Omental fat pad (tissue), 4 donors: ENCODE data around the gene TEC. TPM values are rescaled to one million over a fixed set of nuclear protein-coding genes. Genes with fewer than 3 reads are reported as not detected.
A peak's percentile ranks its signal among the peaks of the same experiment; 100 is the strongest.

Experiments
- ATAC-seq: fragments of 150-250 bp; one replicate; pipeline ENCODE4 v1.9.1; 2016; ENCODE audit warnings: mild to moderate bottlenecking, moderate library complexity; ENCODE audit not compliant: low FRiP score
- DNase-seq: peaks from one replicate; pipeline ENCODE4 v3.0.0-alpha.2; 2019; ENCODE audit warnings: low spot score
- total RNA-seq, 4 donors: library from RNA; depleted of rRNA; stranded (reverse); fragments of >200 nt; gene quantifications; one replicate each; pipeline ENCODE4 v1.1.0, GENCODE V29; 2016
- TF ChIP-seq, protein P1 (sequence below), 3 donors: fragments of 450-650 bp; IDR thresholded peaks; one replicate each; pipeline ENCODE4 v1.5.1; 2016 to 2017; ENCODE audit warnings: antibody characterized with exemption in 3 of 3, mild to moderate bottlenecking in 3 of 3, moderate library complexity in 2 of 3

The TEC gene
- total RNA-seq, 4 donors from 2014 or later, result 2.6 to 4.8 (median 3.9) TPM

DNA sequence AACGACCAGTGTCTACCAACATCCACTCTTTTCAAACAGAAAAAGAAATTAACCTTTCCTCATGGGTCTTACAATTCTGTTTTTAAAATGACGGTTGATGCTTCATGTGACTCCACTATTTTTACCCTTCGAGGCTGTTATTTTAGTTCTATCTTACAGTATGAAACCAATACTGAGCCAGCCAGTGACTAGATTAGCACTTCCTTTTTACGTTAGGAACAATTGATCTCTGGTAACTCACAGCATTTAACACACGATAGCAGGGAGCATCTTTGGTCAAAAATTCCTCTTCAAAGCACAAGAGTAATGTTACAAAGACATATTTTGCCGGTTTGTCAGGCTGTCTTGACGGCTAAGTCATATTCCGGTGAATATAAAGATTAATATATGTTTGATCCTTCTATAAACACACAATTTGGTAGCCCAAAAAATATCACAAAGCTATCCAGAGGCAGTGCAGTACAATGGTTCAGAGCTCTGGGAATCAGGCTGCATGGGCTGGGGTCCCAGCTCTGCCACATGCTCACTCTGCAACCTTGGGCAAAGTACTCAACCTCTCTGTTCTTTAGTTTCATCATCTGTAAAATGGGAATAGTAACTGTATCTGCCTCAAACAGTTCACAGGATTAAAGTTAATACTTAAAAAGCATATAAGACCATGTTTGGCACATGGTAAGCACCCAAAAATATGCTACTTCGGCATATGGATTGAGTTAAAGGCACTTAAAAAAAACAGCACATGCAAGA lies 72.7 kb downstream of the TEC start:
- ATAC-seq (no peak), DNase-seq (no peak)
- TF ChIP-seq, protein P1, sequence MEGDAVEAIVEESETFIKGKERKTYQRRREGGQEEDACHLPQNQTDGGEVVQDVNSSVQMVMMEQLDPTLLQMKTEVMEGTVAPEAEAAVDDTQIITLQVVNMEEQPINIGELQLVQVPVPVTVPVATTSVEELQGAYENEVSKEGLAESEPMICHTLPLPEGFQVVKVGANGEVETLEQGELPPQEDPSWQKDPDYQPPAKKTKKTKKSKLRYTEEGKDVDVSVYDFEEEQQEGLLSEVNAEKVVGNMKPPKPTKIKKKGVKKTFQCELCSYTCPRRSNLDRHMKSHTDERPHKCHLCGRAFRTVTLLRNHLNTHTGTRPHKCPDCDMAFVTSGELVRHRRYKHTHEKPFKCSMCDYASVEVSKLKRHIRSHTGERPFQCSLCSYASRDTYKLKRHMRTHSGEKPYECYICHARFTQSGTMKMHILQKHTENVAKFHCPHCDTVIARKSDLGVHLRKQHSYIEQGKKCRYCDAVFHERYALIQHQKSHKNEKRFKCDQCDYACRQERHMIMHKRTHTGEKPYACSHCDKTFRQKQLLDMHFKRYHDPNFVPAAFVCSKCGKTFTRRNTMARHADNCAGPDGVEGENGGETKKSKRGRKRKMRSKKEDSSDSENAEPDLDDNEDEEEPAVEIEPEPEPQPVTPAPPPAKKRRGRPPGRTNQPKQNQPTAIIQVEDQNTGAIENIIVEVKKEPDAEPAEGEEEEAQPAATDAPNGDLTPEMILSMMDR (IDR thresholded peaks at IDR 0.05), result no peak

DNA sequence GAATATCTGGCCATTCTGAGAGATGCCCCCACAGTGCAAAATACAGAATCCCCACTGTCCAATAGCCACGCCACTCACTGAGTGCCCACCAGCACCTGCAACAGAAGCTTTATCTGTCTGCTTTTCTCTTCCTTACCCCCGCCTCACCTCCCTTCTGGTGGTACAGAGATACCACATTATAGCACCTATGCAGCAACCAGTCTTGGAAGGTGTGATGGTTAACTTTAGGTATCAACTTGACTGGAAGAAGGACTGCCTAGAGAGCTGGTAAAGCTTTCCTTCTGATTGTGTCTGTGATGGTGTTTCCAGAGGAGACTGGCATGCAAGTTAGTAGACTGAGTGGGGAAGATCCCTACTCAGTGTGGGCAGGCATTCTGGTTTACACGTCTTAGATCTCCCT lies 73.8 kb downstream of the TEC start:
- no peak for ATAC-seq
- no peak for DNase-seq

DNA sequence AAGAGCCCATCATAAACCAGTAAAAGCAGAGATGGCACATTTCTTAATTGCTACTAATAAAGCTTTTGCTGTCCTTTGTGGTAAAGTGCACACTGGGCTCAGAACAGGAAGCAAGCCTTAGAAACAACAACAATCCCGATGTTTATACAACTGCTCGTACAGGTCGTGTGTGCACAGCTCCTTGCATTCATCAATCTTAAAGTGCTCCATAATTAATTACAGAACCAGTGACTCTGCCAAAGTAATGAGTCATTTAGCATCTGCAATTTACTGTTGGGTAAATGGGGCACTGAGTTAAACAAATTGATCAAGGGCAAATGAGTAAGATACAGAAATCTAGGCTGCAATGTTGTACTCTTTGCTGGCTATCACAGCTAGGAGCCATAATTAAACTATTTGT lies 74.3 kb downstream of the TEC start:
- TF ChIP-seq, protein P1 (IDR thresholded peaks at IDR 0.05), result no peak
- ATAC-seq (peak; percentile 69), DNase-seq (no peak)

More for the DNA sequence above, 73.8 kb downstream of the TEC start:
- TF ChIP-seq, protein P1 (IDR thresholded peaks at IDR 0.05), result no peak

DNA sequence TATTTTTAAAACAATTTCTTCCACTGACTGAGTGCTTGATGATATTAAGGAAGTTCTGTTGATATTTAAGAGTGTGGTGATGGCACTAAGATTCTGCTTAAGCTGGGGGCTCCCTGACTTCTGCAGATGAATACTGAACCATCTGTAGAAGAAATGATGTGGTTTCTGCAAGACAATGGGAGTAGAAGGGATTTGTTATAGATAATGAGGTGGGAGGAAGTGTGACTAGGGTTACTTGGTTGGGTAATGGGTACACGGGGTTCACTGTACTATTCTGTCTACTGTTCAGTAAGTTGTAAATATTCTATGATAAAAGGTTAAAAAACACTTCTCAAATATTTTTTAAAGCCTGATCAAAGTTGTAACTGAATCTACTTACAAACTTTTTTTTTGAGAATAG lies 74.7 kb downstream of the TEC start:
- DNase-seq (no peak), ATAC-seq (no peak)
- TF ChIP-seq, protein P1 (IDR thresholded peaks at IDR 0.05), result no peak

DNA sequence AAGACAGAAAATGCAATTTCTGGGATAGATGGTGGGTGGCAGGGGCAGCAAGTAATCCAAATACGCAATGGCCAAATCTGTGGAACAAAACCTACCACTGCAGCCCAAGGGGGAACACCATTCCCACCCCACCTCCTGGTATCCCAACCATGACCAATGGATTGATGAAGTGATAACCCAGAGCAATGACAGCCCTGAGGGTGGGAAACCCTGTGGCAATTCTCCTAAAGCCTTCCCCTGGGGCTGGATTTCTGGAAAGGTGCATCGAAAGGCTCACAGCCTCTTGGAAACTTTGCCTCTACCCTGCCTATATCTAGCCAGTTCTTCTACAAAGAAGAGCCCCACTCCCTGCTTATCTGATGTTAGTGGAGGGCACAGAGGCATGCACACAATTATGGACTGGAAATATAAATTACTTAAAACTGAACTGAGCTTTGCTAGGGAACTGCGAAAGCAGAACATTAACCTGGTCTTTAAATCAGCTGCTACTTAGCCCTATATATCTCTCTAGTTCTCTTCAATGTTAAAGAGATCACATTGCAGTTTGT lies 75.6 kb downstream of the TEC start:
- DNase-seq, result no peak
- TF ChIP-seq, protein P1 (IDR thresholded peaks at IDR 0.05), result no peak
- ATAC-seq, result no peak

DNA sequence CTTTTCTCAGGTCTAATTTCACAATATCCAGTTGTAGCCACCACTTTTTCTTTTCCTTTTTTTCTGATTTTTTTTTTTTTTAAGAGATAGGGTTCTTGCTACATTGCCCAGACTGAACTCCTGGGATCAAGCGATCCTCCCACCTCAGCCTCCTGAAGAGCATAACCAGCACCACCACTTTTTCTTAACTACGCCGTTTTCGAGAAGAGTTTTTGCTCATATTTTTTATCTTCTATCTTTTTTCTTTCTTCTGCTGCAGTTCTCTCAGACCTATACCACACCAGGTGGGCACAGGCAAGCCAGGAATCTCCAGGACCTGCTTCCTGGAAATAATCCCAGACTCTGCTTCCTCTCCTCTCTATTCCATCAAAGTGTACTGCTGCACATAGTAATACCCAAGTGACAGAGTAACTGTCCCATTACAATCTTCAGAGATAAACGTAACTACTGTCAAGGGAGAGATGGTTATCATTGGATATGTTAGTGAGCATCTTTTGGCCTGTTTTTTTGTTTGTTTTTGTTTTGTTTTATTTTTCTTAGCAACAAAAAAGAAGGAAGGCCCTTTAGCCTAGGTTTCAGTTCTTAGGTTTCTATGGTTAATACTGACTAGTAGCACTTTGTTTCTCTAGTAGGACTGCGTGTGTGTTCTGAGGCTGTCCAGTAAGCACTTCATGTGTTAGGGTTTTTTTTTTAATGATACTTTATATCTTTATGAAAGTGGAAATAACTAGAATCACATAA lies 76.4 kb downstream of the TEC start:
- DNase-seq, result no peak
- TF ChIP-seq, protein P1 (IDR thresholded peaks at IDR 0.05), result no peak
- no peak for ATAC-seq
